ENCODE data around the gene AUNIP.
A peak's percentile ranks its signal among the peaks of the same experiment; 100 is the strongest.

AUNIP gene

DNA sequence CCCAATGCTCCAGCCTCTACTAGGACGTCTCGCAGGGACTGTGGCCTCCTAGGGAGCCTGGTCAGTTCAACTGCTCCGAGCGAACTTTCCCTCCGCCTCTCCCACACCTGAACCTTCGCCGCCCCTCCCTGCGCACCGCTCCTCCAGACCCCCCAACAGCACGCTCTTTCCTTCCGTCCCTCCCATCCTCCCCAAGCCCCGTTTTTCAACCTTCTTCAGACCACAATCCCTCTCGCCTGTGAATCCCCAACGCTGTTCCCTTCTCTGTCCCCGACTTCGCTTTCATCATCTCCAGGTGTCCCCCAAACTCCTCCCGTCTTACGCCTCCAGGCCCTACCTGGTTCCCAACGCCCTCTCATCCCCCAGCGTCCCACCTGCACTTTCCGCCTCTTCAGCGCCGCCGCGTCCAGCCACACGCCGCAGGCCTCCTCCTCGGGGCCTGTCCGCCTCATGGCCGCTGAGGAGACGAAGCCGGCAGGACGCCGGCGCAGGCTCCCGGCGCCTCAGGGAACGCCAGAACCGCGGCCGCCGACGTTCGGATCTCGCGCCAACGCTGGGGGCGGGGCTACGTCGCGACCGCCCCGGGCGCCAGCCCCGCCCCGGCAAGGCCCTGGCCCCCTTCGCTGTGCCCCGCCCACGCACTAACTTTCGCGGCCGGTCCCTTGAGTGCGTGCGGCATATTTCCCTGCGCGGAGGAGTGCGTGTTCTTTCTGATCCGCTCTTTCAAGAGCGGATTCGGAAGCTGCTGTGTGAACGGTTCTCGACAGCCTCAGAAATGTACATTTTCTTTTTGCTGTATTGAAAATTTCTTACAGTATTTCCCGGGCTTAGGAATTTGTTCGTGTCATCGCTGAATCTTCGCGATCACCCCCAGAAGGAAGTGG, at the start of gene AUNIP (continued):
- 0 out of 2 replicates have a peak, but pooled peaks have one; percentile 14 for TF ChIP-seq HOXD13 (CRISPR knock-in tag; IDR thresholded peaks at IDR 0.05; ENCODE audit: borderline replicate concordance)
- TF ChIP-seq, protein P1, sequence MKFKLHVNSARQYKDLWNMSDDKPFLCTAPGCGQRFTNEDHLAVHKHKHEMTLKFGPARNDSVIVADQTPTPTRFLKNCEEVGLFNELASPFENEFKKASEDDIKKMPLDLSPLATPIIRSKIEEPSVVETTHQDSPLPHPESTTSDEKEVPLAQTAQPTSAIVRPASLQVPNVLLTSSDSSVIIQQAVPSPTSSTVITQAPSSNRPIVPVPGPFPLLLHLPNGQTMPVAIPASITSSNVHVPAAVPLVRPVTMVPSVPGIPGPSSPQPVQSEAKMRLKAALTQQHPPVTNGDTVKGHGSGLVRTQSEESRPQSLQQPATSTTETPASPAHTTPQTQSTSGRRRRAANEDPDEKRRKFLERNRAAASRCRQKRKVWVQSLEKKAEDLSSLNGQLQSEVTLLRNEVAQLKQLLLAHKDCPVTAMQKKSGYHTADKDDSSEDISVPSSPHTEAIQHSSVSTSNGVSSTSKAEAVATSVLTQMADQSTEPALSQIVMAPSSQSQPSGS (tag by site-specific recombination; IDR thresholded peaks at IDR 0.05; ENCODE audit: low read depth) = no peak

DNA sequence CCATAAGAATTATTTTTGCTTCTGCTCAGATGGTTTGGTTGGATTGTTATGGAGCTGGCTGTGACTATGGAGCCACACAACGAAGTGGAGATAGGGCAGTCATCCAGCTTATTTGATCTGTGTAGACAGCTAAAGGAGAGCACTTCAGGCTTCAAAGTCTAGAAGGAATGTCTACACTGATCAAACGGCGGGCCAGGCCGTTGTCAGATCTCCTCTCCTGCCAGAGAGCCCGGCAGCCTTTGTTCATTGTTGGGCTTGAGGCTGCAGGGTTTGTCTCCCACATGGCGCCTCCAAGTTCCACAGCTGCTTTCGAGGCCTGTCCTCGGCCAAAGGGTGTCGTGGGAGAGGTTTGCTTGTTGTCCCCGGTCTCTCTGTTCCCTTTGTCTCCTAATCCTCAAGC, 49.8 kb upstream of the AUNIP start:
- ChIA-PET CTCF (interaction anchor here (2.4 kb wide), 1 partner anchor 13 kb away, joined by 12 read pairs; no protein-coding TSS in a partner anchor), POLR2A (interaction anchor here (0.6 kb wide), 1 partner anchor 17 kb away, joined by 11 read pairs; no protein-coding TSS in a partner anchor)
- no peak overlapping the region for H3K27ac ChIP-seq (ENCODE audit: extremely low read depth, low read depth, low read length)

DNA sequence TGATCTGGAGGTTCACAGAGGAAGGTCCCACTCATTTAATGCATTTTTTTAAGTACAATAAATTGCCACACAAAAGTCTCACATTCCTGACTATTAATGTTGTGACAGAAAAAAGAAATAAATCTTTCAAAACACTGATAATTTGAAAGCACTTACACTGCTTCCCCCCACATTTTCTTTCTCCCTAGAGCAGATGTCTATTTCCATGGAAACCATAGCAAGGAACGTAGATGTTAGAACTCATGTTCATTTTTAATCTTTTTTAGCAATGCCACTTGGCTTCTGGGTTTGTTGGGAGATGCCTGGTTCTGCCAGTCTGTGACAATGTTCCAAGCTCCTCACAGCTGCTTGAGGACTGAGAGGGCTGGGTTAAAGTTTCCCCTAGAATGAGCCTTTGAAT, 48.9 kb upstream of the AUNIP start:
- TF ChIP-seq ZNF677 (tag by site-specific recombination; IDR thresholded peaks at IDR 0.05) = no peak
- TF ChIP-seq ZXDB (tag by site-specific recombination; IDR thresholded peaks at IDR 0.05) = no peak
- TF ChIP-seq SP2 (tag by site-specific recombination; IDR thresholded peaks at IDR 0.05) = no peak
- TF ChIP-seq, protein P2, sequence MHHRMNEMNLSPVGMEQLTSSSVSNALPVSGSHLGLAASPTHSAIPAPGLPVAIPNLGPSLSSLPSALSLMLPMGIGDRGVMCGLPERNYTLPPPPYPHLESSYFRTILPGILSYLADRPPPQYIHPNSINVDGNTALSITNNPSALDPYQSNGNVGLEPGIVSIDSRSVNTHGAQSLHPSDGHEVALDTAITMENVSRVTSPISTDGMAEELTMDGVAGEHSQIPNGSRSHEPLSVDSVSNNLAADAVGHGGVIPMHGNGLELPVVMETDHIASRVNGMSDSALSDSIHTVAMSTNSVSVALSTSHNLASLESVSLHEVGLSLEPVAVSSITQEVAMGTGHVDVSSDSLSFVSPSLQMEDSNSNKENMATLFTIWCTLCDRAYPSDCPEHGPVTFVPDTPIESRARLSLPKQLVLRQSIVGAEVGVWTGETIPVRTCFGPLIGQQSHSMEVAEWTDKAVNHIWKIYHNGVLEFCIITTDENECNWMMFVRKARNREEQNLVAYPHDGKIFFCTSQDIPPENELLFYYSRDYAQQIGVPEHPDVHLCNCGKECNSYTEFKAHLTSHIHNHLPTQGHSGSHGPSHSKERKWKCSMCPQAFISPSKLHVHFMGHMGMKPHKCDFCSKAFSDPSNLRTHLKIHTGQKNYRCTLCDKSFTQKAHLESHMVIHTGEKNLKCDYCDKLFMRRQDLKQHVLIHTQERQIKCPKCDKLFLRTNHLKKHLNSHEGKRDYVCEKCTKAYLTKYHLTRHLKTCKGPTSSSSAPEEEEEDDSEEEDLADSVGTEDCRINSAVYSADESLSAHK (tag by site-specific recombination; IDR thresholded peaks at IDR 0.05) = no peak
- no peak for TF ChIP-seq ZNF211 (tag by site-specific recombination; IDR thresholded peaks at IDR 0.05; ENCODE audit: low read depth)
- TF ChIP-seq ZNF114 (tag by site-specific recombination; IDR thresholded peaks at IDR 0.05) = no peak
- TF ChIP-seq, protein P3, sequence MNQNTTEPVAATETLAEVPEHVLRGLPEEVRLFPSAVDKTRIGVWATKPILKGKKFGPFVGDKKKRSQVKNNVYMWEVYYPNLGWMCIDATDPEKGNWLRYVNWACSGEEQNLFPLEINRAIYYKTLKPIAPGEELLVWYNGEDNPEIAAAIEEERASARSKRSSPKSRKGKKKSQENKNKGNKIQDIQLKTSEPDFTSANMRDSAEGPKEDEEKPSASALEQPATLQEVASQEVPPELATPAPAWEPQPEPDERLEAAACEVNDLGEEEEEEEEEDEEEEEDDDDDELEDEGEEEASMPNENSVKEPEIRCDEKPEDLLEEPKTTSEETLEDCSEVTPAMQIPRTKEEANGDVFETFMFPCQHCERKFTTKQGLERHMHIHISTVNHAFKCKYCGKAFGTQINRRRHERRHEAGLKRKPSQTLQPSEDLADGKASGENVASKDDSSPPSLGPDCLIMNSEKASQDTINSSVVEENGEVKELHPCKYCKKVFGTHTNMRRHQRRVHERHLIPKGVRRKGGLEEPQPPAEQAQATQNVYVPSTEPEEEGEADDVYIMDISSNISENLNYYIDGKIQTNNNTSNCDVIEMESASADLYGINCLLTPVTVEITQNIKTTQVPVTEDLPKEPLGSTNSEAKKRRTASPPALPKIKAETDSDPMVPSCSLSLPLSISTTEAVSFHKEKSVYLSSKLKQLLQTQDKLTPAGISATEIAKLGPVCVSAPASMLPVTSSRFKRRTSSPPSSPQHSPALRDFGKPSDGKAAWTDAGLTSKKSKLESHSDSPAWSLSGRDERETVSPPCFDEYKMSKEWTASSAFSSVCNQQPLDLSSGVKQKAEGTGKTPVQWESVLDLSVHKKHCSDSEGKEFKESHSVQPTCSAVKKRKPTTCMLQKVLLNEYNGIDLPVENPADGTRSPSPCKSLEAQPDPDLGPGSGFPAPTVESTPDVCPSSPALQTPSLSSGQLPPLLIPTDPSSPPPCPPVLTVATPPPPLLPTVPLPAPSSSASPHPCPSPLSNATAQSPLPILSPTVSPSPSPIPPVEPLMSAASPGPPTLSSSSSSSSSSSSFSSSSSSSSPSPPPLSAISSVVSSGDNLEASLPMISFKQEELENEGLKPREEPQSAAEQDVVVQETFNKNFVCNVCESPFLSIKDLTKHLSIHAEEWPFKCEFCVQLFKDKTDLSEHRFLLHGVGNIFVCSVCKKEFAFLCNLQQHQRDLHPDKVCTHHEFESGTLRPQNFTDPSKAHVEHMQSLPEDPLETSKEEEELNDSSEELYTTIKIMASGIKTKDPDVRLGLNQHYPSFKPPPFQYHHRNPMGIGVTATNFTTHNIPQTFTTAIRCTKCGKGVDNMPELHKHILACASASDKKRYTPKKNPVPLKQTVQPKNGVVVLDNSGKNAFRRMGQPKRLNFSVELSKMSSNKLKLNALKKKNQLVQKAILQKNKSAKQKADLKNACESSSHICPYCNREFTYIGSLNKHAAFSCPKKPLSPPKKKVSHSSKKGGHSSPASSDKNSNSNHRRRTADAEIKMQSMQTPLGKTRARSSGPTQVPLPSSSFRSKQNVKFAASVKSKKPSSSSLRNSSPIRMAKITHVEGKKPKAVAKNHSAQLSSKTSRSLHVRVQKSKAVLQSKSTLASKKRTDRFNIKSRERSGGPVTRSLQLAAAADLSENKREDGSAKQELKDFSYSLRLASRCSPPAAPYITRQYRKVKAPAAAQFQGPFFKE (tag by site-specific recombination; IDR thresholded peaks at IDR 0.05; ENCODE audit: borderline replicate concordance) = no peak
- TF ChIP-seq ZNF121 (tag by site-specific recombination; IDR thresholded peaks at IDR 0.05) = no peak
- H3K4me1 ChIP-seq (ENCODE audit: control insufficient read depth, insufficient read depth, low read length) = peaks cover 5% of the 10 kb centered on the region
- no peaks in the 10 kb centered on the region for H3K9me3 ChIP-seq (ENCODE audit: control insufficient read depth, insufficient read depth, low read depth, low read length)
- ChIA-PET CTCF (interaction anchor here (1.5 to 2.4 kb wide), 2 partner anchors 12 to 90 kb away, joined by 5 to 12 read pairs; partner anchors contain the start of gene PAFAH2), POLR2A (no interaction called here)
- H3K4me3 ChIP-seq (ENCODE audit: low read depth, low read length) = no peak overlapping the region
- H3K36me3 ChIP-seq (ENCODE audit: control insufficient read depth in 2 of 2, insufficient read depth in 1 of 2, low read length in 2 of 2) = peaks cover 4 to 15% of the 10 kb centered on the region in 2 experiments; a peak in 2 of 3 replicates
- H3K27ac ChIP-seq (ENCODE audit: extremely low read depth, low read depth, low read length) = no peak overlapping the region

More for the DNA sequence above, 49.8 kb upstream of the AUNIP start:
- no peak overlapping the region for H3K4me3 ChIP-seq (ENCODE audit: low read depth, low read length)
- TF ChIP-seq ZNF112 (tag by site-specific recombination; IDR thresholded peaks at IDR 0.05) = no peak
- TF ChIP-seq, protein P4, sequence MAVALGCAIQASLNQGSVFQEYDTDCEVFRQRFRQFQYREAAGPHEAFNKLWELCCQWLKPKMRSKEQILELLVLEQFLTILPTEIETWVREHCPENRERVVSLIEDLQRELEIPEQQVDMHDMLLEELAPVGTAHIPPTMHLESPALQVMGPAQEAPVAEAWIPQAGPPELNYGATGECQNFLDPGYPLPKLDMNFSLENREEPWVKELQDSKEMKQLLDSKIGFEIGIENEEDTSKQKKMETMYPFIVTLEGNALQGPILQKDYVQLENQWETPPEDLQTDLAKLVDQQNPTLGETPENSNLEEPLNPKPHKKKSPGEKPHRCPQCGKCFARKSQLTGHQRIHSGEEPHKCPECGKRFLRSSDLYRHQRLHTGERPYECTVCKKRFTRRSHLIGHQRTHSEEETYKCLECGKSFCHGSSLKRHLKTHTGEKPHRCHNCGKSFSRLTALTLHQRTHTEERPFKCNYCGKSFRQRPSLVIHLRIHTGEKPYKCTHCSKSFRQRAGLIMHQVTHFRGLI (tag by site-specific recombination; IDR thresholded peaks at IDR 0.05) = peak; percentile 78
- H3K9me3 ChIP-seq (ENCODE audit: control insufficient read depth, insufficient read depth, low read depth, low read length) = no peaks in the 10 kb centered on the region
- peaks cover 5% of the 10 kb centered on the region for H3K4me1 ChIP-seq (ENCODE audit: control insufficient read depth, insufficient read depth, low read length)
- peaks cover 2 to 6% of the 10 kb centered on the region in 2 experiments; a peak in 2 of 3 replicates for H3K36me3 ChIP-seq (ENCODE audit: control insufficient read depth in 2 of 2, insufficient read depth in 1 of 2, low read length in 2 of 2)
